AG09309 (cell line): Measurements from ENCODE around the gene ACOX2.
A peak's percentile ranks its signal among the peaks of the same experiment; 100 is the strongest.

Experiments
- DNase-seq: peaks from one replicate; pipeline ENCODE4 v3.0.0-alpha.2; 2010; ENCODE audit warnings: low read depth
- H3K4me3 ChIP-seq: 2 replicates; pipeline ENCODE4 v1.5.1; 2011; ENCODE audit warnings: mild to moderate bottlenecking, low read depth, low read length, moderate library complexity; ENCODE audit not compliant: control insufficient read depth
- CTCF ChIP-seq: IDR thresholded peaks from 2 replicates; pipeline ENCODE4 v1.5.1; 2011; ENCODE audit warnings: mild to moderate bottlenecking, low read depth, low read length, inconsistent platforms; ENCODE audit not compliant: insufficient read depth, control insufficient read depth; ENCODE audit errors: missing control alignments

ACOX2 gene

GRCh38 chr3:58578873-58579272, 41.9 kb upstream of the ACOX2 start:
- H3K4me3 ChIP-seq, result no peak overlapping the region
- no peak for TF ChIP-seq CTCF
- DNase-seq, result no peak

GRCh38 chr3:58577269-58577821, 40.4 kb upstream of the ACOX2 start, which contains the start of gene FAM107A:
Gene FAM107A, minus strand, starts transcription at chr3:58577391. Its CDS starts 7,531 bp downstream, at chr3:58569860.
- peak; percentile 40 for TF ChIP-seq CTCF
- H3K4me3 ChIP-seq, result no peak within 1 kb of the TSS
- DNase-seq, result peak; percentile 40

- no peak for DNase-seq
- TF ChIP-seq CTCF, result no peak
- H3K4me3 ChIP-seq, result no peak overlapping the region
Measured at GRCh38 chr3:58576716-58577115, 39.7 kb upstream of the ACOX2 start.

- no peak for DNase-seq
- TF ChIP-seq CTCF, result no peak
- H3K4me3 ChIP-seq, result no peak overlapping the region
Measured at GRCh38 chr3:58575971-58576652, 39.1 kb upstream of the ACOX2 start.

GRCh38 chr3:58574682-58575081, 37.7 kb upstream of the ACOX2 start:
- H3K4me3 ChIP-seq, result no peak overlapping the region
- no peak for TF ChIP-seq CTCF
- DNase-seq, result no peak

- no peak for TF ChIP-seq CTCF
- no peak for DNase-seq
Measured at GRCh38 chr3:58574106-58574505, 37.1 kb upstream of the ACOX2 start.

More at GRCh38 chr3:58574106-58574505, 37.1 kb upstream of the ACOX2 start:
- H3K4me3 ChIP-seq, result no peak overlapping the region
